ENCODE measurements around the gene MAGT1.
A peak's percentile ranks its signal among the peaks of the same experiment; 100 is the strongest.
"Not testable (repeated sequence)": the region's sequence is repeated elsewhere in the genome, so short reads cannot be mapped to it uniquely, and the experiment has no call there.

The MAGT1 gene

DNA sequence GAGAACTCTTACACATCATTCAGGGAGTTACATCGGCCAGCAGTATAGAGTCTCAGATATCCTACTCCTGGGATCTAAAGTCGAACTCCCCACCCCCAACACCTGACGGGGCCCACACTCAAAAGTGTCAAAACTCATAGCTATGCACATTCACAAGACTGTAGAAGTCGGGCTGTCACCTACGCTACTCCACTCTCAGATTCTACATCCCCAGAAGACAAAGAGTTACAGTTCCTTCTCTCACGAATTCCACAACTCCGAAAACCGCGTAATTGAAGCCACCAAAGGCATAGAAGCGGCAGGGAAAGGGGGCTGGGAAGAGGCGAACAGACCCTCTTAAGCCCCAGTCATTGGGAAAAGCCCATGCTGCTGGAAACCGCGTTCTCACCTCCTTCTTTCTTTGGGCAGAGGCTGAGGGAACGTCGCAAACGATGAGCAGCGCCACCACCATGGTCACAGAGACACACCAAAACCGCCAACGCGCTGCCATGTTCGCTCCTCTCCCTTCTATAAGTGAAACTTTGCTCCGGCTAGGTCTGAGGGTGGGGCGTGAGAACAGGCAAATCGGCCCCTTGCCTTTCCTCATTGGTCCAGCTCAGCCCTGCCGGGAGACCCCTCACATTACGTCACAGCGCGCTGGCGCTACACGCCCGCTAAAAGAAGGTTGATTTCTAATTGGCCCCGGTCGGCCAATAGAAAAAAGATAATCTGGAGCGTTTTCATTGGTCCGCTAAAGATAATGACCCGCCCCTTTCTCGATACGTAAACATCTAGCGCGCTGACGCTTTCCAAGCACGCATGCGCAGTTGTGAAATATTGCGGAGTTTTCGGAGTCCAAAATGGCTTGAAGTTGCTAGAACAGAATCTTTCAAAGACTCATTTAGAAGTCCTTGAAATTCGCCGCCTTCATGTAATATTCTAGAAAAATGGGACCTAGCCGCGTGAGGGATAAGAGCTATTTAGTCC is at the start of gene MAGT1:
Gene MAGT1 (minus strand): TSS at position 515 of the 966 bp plus-strand sequence. CDS start 25 bp downstream, at position 490.
- peak; percentile 73 to 85 for DNase-seq (ENCODE audit: low read depth in 2 of 2)

DNA sequence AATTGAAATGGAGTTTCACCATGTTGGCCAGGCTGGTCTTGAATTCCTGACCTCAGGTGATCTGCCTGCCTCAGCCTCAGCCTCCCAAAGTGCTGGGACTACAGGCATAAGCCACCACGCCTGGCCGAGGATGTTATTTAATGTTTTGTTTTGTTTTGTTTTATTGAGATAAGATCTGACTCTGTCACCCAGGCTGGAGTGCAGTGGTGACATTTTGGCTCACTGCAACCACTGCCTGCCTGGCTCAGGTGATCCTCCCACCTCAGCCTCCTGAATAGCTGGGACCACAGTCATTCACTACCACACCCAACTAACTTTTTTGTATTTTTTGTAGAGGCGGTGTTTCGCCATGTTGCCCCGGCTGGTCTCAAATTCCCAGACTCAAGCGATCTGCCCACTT is 49.8 kb upstream of the MAGT1 start:
- DNase-seq (ENCODE audit: low read depth in 2 of 2), result not testable (repeated sequence)

DNA sequence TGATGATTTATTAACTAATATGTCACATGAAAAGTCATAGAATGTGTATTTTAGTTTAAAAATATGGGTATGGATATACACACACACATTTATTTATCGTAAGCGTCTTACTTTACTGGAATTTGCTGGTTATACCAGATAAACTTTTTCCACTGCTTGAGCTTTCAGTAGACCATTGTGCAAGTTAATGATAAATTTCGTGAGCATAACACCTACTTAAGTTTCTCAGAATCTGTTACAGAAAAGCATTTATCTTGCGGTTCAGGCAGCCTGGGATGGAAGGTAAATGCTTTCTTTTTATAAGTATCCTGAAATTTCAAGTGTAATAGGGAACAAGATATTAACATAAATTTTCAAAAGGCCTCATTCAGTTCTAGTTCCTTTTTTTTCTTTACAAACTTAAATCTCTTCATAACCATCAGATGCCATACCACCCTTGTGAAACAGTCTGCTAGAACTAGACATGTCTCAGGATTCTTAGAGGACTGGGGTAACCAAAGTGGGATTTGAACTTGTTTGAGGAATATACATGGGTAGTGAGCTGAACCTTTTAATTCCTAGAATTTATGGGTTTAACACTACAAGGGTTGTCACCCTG is 42.9 kb upstream of the MAGT1 start:
- DNase-seq (ENCODE audit: low read depth in 2 of 2), result no peak

DNA sequence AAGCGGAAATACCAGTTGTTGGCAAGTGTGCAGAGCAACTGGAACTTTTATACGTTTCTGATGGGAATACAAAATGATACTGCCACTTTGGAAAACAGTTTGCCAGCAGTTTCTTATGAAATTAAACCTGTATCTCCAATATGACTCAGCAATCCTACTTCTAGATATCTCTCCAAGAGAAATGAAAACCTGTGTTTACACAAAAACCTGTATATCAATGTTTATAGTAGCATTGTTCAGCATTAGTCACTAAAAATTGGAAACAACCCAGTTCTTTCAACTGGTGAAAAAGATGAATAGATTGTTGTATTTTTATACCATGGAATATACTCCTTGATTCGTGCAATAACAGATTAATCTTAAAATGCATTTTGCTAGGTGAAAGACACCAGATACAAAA is 42.1 kb upstream of the MAGT1 start:
- no peak for DNase-seq (ENCODE audit: low read depth in 2 of 2)

DNA sequence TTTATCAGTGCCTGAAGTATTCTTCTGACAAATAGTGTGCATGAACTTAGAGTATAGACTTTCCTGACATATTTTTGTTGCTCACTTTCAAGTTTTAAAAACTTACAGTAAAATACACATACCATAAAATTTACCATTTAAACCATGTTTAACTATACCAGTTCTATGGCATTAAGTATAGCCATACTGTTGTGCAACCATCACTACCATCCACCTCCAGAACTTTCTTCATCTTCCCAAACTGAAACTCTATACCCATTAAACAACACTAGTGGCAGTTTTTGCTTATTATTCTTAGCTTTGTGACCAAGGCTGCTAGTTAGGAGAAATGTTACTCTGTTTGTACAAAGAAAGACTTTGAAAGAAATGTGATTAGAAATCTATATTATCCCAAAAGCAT is 41.1 kb upstream of the MAGT1 start:
- DNase-seq (ENCODE audit: low read depth in 2 of 2), result no peak

DNA sequence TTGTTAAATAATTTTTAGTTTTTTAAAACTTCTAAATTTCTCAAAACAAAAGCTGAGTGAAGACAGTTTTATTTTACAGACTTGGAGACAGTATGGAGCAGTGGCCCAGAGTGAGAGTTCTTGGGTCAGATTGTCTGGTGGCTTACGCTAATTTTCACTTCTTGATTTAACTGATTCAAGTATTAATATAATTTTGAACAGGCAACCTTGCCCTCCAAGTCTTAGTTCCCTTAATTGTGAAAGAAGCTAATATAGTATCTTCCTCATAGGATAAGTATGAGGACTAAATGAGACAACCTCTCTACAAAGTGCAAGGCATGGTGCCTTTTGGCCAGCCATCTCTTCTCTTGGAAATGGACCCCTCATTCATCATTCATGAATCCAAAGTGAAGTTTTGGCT is 40.7 kb upstream of the MAGT1 start:
- no peak for DNase-seq (ENCODE audit: low read depth in 2 of 2)

DNA sequence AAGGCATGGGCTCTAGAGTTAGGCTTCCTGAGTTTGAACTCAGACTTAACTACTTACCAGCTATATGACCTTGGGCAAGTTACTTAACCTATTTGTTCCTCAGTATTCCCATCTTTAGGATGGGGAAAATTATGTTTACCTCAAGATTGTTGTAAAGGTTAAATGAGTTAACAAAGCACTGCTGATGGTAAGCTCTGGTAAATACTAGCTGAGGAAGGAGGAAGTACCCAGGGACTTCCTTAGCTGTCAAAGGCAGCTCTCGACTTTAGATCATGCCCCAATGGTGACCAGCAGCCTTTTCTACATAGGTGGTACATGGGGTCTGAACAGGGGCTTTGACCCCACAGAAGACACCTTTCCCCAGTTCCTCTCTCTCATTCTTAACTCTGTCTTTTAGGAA is 35.3 kb upstream of the MAGT1 start:
- no peak for DNase-seq (ENCODE audit: low read depth in 2 of 2)

DNA sequence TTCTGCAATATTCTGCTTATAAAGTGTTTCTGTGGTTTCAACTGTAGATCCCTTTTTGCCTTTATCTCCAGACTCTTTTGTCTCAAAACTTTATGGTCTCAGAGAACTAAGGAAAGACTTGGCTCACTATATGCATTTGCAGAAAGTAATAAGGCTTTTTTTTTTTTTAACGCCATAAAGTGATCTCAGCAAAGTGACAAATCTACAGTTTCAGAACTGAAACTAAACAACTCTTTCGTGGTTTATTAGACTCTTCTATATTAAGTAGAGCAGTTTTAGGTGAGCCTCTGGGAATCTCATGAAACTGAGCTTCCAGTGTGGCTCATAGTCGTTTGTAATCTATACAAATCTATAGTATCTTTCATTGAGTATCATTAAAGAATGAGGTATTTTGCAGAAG is 30.5 kb upstream of the MAGT1 start:
- DNase-seq (ENCODE audit: low read depth in 2 of 2), result no peak

DNA sequence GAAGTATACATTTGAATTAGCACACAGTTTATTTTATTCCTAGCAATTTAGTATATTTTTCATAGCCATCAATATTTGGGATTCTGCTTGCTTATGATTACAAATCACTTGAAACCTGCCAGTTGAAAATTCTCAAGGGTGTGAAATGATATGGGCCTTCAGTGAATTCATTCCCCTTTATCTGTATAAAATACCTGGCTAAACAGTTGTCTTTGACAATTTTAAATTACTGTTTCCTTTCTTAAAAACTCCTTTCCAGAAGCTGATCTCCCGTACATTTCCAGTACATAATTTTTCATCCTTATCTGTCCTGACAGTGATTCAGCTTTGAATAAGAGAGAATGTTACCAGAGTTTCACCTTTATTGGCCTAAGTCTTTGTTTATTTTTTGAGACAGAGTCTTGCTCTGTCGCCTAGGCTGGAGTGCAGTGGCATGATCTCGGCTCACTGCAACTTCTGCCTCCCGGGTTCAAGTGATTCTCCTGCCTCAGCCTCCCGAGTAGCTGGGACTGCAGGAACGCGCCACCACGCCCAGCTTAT is 29.2 kb upstream of the MAGT1 start:
- DNase-seq (ENCODE audit: low read depth in 2 of 2), result no peak

DNA sequence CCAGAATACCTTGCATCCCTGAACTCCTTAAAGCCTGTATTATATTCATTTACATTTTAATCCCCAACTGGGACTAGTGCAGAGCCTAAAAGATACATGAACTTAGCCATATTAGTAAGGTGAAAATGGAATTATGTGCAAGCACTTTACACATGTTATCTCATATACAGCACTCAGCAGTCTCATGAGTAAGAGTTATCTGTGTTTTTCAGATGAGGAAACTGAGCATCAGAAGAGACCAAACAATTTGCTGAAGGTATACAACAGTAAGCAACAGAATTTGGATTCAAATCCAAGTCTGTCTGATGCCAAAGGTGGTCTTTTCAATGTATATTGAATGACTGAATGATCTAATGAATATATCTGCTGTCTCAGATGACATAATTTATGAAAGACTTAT is 27.6 kb upstream of the MAGT1 start:
- no peak for DNase-seq (ENCODE audit: low read depth in 2 of 2)

DNA sequence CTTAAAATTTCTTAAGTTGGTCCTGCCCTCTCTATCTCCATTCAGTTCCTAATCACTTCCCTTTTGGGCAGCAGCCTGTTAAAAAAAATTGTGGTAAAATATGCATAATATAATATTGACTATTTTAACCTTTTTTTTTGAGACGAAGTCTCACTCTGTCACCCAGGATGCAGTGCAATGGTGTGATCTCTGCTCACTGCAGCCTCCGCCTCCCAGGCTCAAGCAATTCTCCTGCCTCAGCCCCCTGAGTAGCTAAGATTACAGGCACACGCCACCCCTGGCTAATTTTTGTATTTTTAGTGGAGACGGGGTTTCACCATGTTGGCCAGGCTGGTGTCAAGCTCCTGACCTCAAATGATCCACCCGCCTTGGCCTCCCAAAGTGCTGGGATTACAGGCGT is 24.1 kb upstream of the MAGT1 start:
- DNase-seq (ENCODE audit: low read depth in 2 of 2), result not testable (repeated sequence)

DNA sequence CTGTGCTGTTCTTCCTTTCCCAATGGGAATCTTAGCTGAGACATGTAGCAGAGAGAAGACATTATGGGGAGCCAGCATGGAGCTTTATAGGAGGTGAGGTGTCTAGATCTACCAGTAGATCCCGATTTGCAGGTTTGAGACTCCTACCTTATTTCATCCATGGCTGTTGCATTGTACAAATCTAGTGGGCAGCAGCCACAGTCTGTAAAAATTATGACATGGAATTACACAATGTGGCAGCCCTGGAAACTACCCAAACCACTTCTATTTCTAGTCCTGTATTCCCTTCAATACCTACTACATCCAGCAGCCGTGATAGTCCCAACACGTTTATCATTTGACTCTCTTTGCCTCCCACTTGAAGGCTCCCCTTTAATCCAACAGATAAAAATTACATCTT is 23.3 kb upstream of the MAGT1 start:
- no peak for DNase-seq (ENCODE audit: low read depth in 2 of 2)

DNA sequence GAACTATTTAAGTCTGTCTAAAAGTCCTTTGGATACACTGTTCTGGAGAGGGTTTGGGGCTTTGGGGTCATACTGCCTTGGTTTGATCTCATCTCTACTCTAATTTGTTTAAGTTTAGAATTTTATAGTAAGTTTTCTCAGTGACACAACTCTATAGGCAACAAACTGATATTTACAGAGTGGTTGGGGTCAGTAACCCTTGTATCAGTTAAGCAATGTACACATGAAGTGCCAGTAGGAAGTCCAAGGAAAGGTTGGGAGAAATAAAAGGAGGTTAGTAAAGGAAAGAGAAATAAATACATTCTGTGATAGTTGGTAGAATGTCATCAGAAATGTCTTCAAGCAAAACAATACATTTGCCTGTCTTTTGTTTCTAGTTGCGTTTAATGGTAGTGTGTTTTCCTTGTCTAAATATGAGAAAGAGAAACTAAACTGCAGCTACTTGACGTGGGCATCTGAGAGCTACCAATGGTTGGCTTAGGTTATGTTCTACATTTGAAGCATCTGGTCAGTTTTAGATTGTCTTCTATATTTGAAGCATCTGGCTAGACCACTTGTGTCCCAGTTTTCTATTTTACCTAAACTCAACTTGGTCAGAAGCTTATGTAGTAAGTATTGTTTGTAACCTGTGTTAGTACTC is 22.2 kb upstream of the MAGT1 start:
- no peak for DNase-seq (ENCODE audit: low read depth in 2 of 2)

DNA sequence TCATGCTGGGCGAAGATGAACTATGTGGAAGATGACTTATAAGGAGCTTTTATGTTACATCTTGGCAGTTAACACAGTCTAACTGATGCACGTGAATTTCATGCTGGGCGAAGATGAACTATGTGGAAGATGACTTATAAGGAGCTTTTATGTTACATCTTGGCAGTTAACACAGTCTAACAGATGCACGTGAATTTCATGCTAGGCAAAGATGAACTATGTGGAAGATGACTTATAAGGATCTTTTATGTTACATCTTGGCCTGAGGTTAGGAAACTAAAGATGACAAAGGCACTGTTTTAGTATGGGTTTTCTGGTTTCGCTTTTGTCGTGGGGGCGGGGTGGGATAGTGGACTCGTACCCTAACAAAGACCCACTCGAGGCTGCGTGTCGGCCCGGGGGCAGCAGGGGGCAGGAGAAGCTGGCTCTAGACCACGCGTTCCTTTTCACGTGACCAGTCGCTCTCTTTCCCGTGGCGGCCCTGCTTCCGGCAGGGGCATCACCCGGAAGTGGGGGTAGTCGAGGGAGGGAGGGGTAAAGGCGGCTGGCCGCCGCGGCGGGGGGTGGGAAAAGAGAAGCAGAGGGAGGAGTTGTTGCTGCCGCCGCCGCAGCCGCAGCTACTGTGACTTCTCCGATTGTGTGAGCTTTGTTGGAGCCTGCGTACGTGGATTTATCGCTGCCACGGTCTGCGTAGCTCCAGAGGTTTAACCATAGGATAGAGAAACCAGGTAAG is 15.0 kb upstream of the MAGT1 start, which contains the start of gene ATP7A:
Gene ATP7A (plus strand): TSS at position 586 of the 733 bp plus-strand sequence. CDS start 60,949 bp downstream, outside the sequence.
- DNase-seq (ENCODE audit: low read depth in 2 of 2), result peak; percentile 82 to 90

DNA sequence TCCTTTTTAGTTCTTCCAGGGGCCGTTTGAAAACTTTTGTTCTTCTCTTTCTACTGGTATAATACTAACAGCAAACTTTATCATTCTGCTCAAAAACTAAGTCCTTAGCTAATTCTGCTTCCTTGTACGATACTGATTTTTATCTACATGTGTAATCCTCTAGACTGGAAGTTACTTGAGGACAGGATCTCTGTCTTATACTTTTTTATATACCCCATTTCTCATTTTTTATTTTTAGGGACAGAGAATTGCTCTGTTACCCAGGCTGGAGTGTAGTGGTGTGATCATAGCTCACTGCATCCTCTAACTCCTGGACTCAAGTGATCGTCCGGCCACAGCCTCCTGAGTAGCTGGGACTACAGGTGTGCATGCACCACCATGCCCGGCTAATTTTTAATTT is 6.3 kb upstream of the MAGT1 start:
- no peak for DNase-seq (ENCODE audit: low read depth in 2 of 2)

DNA sequence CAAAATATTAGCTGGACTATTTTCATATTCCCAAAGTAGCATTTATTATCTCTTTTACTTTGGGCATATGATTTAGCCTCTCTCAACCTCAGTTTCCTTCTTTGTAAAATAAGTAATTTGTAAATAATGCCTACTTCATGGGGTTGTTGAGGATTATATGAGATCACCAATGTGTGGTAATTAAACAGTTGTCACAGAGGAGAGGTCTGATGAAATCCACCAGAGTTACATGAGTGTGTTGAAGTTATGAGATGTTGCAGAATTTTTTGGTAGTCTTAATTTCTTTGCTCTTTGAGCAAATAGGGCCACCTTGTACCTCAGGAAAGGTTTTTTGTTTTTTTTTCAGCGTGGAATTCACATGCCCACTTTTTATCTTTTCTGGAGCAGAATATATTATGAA is 5.5 kb upstream of the MAGT1 start:
- no peak for DNase-seq (ENCODE audit: low read depth in 2 of 2)

DNA sequence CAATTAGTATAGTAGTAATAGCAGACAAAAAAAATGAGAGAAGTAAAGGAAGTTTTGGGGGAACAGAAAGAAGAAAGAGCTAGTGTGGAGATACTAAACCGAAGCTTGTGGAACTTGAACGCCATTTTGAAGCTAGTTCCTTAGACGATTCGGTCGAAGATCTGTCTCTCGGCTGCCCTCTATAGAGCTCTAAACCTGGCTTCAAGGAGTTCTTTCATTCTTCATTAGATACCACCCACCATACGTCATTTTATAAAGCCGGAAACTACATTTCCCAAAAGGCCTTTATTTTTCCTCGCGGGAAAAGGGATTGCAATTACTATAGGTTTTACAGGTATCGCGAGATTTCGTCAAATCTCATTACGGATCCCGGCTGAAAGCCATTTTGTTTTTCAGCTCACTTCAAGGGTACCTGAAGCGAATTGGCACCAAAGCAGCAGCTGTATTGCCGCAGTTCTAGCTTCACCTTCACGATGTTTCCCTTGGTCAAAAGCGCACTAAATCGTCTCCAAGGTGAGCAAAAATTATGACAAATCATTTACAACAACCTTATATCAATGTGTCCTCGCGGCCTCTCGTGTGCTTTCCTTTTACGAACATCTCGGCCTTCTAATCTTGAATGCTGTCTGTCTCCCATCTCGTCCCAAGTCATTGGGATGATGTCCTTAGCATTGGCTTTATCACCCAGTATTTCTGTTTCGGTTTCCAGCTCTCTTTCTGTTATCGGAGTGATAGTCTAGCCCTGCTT is 4.0 kb upstream of the MAGT1 start, which contains the start of gene COX7B:
Gene COX7B (plus strand): TSS at position 388 of the 748 bp plus-strand sequence. CDS start 86 bp downstream, at position 474.
- DNase-seq (ENCODE audit: low read depth in 2 of 2), result peak; percentile 17 to 36

DNA sequence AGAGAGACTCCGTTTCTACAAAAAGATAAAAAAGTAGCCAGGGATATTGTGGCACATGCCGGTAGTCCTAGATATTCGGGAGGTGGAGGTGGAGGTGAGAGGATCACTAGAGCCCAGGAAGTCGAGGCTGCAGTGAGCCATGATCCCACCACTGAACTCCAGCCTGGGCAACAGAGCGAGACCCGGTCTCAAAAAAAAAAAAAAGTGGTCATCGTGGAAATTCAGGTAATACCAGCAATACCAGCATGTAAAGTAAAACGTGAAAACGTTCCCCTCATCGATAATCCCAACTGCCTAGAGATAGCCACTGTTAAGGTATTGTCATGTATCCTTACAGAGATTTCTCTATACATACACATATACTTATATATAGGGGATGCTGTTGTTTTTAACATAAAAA is 1.5 kb downstream of the MAGT1 start:
- no peak for DNase-seq (ENCODE audit: low read depth in 2 of 2)

DNA sequence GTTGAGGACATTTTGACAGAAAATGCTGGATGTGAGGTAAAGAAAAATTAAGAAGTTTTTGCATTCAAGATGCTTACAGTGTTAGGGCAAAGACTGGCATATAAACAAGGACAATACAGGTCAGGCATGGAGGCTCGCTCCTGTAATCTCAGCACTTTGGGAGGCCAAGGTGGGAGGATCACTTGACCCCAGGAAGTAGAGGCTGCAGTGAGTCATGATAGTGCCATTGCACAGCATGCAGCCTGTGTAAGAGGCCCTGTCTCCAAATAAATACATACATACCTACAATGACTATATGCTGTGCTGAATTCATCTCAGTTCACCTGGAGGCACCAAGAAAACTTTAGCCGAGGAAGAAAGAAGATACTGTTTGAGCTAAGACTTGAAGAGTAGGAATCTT is 2.3 kb downstream of the MAGT1 start:
- no peak for DNase-seq (ENCODE audit: low read depth in 2 of 2)

DNA sequence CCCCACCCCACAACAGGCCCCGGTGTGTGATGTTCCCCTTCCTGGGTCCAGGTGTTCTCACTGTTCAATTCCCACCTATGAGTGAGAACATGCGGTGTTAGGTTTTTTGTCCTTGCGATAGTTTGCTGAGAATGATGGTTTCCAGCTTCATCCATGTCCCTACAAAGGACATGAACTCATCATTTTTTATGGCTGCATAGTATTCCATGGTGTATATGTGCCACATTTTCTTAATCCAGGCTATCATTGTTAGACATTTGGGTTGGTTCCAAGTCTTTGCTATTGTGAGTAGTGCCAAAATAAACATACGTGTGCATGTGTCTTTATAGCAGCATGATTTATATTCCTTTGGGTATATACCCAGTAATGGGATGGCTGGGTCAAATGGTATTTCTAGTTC is 13.8 kb downstream of the MAGT1 start:
- not testable (repeated sequence) for DNase-seq (ENCODE audit: low read depth in 2 of 2)

DNA sequence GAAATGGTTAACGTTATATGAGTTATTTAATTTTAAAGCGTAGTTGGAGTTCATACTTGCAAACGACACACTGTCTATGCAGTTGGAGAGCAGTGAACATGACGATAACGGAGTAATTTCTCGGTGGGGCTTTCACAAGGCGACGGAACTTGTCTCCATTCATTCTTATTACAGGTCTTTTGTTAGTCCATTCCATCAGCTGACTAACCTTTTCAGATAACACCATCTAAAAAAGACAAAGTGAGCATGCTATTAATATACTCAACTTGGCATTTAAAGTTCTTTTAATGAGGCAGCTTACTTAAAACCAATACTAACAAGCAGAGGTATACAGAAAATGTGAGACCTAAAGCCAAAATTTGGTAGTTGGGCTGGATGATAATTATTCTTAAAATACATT is 19.9 kb downstream of the MAGT1 start:
- DNase-seq (ENCODE audit: low read depth in 2 of 2), result no peak

Data from stimulated activated CD8-positive, alpha-beta memory T cell treated with anti-CD3 and anti-CD28 coated beads, Interleukin-15, amount 100 ng/mL, for 4 hours (primary cell).